Fibroblast of skin of right biceps (primary cell): ENCODE results near the gene KLHL40.

Source experiments
- DNase-seq: peaks from one replicate; pipeline ENCODE4 v3.0.0-alpha.2; 2013

Gene KLHL40

GRCh38 chr3:42658091-42658770 is 27.1 kb upstream of the KLHL40 start:
- no peak for DNase-seq

GRCh38 chr3:42658771-42659390 is 26.5 kb upstream of the KLHL40 start:
- DNase-seq: no peak

DNA sequence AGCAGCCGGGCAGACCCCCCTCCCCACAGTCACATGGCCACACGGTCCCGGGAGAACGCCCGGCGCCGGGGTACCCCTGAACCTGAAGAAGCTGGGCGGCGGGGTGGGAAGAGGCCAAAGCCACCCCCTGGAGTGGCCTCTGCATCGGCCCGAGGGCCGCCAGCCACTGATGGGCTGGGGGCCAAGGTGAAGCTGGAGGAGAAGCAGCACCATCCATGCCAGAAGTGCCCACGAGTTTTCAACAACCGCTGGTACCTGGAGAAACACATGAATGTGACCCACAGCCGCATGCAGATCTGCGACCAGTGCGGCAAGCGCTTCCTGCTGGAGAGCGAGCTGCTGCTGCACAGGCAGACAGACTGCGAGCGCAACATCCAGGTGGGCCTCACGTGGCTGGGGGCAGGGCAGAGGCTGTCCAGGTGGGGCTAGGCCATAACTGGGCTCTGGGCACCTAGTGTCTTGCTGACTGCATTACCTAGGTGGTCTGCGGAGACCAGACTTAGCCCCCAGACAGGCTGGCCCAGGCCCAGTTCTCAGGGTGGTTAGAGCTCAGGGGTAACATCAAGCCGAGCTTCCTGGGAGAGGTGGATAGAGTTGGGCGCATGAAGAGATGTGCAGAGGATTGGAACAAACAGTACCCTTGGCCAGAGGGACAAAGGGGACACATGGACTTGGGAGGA is 25.7 kb upstream of the KLHL40 start:
- DNase-seq: no peak

DNA sequence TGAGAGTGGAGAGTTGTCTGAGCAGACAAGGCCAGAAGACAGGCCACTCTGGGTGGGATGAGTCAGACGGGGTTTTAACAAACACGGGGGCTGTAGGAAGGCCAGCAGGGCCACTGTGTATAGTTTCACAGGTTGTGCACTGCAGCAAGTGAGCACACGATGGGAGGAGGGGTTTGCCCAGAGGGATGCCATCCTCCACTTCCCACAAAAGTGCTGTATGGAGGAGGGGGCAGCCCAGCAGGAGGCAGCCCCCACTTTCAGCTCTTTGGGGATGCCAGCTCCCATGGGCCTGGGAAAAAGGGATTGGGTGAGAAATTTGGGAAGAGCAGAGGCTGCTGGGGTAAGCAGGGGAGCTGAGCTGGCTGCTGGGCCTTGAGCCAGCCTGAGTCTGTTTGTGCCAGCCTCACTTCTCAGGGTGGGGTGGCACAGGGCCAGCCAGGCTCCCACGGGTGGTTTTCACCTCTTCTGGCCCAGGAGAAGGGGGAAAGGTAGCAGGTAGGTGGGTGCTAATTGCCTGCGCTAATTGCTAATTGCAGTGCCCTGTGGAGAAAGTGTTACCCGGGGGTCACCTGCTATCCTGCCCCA is 25.1 kb upstream of the KLHL40 start:
- DNase-seq: no peak

DNA sequence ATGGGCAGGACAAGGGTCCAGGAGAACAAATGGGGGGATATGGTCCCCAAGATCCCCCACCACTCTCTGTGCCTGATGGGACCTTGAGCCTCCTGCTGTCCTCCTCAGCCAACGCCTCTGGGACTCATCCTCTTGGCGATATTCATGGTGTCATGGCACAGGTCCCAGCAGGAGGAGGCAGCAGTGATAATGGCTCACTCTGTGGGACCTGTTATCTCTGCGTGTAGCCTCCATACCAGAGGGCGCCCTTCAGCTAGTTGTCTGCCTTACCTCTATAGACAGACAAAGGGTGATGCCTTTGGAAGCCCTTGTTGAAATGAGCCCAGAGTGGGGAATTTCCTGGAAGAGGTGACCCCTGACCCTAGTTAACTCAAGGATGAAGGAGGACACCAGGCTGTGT is 24.4 kb upstream of the KLHL40 start:
- DNase-seq: peak; percentile 13

GRCh38 chr3:42661593-42662022 is 23.7 kb upstream of the KLHL40 start:
- no peak for DNase-seq

- DNase-seq: no peak
Measured at GRCh38 chr3:42662037-42662812, 23.1 kb upstream of the KLHL40 start.

DNA sequence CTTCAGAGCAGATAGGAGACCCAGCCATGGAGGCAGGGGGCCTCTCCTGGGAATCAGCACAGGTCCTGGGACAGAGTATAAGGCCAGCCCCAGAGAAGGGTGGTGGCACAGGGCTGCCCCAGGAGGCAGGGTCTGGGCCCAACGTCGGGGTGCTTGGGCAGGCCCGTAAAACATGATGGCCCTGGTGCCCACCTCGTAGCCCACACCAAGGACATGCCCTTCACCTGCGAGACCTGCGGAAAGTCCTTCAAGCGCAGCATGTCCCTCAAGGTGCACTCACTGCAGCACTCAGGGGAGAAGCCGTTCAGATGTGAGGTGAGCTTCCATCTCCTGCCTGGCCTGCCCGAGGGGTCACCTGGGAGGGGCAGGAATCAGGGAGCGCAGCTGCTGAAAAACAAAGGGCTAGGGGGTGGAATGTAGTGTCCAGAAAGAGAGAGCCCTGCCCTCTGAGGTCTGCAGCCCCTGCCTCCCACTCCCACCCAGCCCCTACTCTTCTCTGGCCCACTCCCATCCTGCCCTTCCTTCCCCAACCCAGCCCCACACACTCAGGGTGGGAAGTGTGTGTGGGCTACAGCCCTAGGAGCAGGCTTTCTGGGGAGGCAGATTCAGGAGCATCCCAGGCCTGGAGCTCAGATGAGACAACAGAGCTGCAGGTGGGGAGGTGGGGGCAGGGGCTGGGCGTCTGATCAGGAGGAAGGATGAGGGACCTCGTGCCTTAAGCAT is 22.4 kb upstream of the KLHL40 start:
- no peak for DNase-seq

DNA sequence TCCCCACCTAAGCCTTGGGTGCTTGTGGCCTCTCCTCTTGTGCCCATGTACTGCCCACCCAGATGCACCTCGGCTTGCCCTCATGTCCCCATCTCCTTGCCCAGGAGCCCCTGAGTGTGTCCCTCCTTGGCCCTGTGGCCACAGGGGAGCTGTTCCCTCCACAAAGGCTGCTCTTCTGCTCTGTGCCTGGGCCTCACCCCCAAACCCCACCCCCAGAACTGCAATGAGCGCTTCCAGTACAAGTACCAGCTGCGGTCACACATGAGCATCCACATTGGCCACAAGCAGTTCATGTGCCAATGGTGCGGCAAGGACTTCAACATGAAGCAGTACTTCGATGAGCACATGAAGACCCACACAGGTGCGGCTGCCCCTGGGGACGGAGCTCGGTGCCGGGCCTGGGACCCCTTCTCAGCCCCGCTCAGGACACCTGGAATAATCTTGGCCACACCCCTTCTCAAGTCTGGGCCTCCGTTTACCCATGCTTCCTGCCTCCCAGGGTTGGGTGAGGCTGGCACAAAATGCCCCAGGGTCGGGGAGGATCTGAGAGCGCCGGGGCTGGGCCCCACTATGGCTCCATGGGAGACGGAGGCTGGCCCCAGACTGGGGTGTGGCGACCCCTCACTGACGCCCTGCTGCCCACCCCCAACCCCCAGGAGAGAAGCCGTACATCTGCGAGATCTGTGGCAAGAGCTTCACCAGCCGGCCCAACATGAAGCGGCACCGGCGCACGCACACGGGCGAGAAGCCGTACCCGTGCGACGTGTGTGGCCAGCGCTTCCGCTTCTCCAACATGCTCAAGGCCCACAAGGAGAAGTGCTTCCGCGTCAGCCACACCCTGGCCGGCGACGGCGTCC is 21.5 kb upstream of the KLHL40 start:
- no peak for DNase-seq

DNA sequence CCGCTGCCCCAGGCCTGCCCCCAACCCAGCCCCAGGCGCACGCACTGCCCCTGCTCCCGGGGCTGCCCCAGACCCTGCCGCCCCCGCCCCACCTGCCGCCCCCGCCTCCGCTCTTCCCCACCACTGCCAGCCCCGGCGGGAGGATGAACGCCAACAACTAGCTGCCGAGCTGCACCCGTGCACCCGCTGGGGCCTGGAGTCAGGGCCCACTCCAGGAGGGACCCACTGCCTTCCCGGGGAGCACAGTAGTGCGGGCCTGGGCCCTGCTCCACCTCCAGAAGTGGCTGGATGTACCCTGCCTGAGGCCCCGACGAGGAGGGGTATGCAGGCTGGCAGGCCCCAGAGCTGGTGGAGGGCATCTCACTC is 20.9 kb upstream of the KLHL40 start:
- no peak for DNase-seq

DNA sequence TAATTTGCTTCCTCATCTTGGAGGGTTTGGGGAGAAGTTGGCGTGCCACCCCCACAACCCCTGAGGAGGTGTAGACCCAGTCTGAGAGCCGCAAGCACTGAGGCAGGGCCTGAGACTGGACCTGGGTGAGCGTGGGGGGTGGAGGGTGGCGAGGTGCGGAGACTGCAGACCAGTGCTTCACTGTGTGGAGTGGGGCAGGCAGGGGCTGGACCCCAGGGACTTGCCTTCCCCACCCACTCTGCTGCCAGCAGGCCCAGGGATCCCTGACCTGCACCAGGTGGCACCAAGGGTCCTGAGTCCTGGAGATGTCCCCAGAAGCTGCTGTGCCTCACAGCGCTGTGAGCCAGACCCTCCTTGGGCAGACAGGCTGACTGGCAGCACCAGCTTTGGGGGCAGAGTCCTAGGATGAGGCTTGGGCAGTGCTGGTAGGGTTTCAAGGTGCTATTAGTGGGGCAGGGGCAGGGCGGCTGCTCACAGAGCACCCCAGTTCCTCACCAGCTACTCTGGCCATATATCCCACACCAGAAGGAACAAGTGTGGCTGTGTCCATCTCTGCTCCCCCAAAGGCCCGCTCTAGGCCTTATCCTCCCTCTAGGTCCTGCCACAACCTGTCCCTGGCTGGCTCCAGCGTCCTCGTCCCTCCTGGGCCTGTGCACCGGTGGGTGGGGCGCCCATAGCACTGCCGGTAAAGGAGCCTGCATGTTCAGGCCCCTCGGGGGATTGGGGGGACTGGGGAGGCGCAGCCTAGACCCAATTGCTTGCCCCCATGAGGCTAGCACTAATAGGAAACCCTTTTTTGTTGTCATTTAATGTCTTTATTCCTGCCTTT is 20.1 kb upstream of the KLHL40 start:
- no peak for DNase-seq

DNA sequence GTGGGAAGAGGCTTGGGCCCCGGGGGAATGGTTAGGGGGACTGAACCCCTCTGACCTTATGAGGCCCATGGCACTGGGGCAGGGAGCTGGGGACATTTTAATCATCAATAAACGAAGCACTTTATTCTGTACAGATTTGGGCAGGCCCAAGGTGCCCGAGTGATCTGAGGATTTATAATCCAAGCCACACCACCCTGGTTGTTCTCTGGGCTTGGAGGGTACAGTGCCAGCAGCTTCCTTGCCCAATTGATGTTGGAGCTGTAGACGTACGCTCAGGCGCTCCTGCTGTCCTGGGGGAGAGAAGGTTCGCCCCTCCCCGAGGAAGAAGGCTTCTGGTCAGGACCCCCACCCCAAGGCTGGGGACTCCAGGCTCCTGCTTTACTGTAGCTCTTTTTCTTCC is 19.3 kb upstream of the KLHL40 start:
- no peak for DNase-seq

GRCh38 chr3:42666577-42666998 is 18.7 kb upstream of the KLHL40 start:
- no peak for DNase-seq

DNA sequence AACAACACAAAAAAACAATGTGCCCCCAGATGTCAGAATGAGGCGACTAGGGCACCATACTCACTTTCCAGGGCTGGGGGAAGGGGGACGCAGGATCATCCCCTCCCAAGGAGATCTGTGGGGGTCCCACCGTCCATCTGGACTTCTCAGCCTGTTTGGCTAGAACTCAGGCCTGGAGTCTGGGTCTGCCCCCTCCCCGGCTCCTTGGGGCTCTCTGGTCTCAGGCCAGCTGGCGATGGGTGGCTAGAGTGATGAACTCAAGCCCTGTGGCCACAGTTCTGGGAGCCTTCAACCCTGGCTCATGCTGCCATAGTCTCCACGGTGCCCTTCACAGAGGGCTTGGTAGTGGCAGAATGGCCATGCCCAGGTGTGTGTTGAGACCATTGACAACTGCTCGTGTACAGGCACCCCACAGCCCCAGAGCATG is 18.2 kb upstream of the KLHL40 start:
- DNase-seq: no peak

- DNase-seq: peak; percentile 10
Measured at GRCh38 chr3:42667523-42668412, 17.6 kb upstream of the KLHL40 start.

DNA sequence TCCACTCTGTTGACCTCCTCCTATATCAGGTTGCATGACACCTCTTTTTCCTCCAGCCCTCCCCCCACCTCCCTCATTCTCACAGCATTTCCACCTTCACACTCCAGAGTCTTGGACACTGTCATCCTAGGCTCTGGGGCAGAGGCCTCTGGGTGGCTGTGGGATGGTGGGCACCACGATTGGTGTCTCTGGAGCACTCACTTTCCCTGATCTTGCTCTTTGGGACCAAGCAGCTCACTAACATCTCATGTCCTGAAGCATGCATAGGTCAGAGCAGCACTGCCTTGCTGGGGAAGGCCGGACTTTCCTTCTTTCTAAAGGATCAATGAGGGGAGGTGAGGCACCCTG is 16.9 kb upstream of the KLHL40 start:
- no peak for DNase-seq

- peak; percentile 16 for DNase-seq
Measured at GRCh38 chr3:42668793-42669217, 16.5 kb upstream of the KLHL40 start.

DNA sequence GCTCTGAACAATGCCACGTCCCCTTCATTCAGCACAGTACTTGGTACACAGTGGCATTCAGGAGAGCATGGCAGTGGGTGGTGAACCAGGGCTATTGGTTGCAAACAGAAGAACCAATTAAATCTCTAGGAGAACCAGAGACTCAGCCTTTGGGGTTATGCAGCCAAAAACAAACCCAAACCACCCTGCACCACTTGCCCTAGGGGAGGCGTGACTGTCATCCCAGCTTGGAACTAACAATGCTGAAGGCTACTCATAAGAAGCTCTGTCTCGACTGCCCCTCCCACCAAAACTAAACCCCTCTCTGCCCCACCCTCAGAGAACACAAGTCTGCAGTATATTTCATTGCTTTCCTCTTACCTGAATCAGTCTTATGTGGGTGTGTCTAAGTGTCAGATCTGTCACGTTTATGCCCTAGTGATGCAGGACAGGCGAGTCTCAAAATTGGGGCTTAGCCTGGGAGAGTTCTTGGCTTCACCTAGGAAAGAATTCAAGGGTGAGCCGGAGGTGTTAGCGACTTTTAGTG is 15.2 kb upstream of the KLHL40 start:
- no peak for DNase-seq

DNA sequence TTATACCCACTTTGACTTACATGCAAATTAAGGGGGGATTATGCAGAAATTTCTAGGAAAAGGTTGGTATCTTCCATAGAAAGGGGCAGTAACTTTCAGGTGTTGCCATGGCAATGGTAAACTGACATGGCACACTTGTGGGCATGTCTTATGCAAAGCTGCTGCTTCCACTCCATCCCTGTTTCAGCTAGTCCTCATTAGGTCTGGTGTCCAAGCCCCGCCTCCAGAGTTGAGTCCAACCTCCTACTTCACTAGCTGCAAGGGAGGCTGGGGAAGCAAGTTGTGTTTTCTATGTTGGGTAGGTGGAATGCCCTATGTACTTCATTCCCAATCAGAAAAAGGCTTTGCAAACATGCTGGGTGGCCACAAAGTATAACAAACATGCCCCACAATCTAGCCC is 14.7 kb upstream of the KLHL40 start:
- no peak for DNase-seq
